GM19328 (cell line): ENCODE data around the gene IL20.

ENCODE experiments used
- ATAC-seq: cut with Tn5 transposase; IDR thresholded peaks from one replicate; pipeline ENCODE4 v1.9.1; 2021; ENCODE audit warnings: mild to moderate bottlenecking, moderate library complexity; ENCODE audit not compliant: unreplicated experiment

IL20 gene

DNA sequence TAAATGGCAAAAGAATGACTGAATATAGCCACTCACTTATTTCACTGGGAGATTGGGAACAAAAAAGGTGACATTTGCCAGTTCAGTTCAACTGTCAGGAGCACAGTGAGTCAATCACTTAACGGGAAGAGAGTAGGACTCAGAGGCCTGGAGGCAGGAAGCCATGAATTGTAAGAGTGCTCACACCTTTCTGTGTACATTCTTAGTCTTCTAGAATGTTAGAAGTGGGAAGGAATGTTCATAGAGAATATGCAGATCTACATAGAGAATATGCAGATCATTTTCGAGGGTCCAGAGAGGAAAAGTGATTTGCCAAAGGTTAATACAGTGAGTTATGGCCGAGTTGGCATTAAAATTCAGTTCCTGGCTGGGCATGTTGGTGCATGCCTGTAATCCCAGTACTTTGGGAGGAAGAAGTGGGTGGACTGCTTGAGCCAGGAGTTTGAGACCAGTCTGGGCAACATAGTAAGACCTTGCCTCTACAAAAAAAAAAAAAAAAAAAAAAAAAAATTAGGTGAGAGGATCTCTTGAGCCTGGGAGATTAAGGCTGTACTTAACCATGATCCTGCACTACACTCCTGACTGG, 8.3 kb downstream of the IL20 start:
- ATAC-seq = no peak

DNA sequence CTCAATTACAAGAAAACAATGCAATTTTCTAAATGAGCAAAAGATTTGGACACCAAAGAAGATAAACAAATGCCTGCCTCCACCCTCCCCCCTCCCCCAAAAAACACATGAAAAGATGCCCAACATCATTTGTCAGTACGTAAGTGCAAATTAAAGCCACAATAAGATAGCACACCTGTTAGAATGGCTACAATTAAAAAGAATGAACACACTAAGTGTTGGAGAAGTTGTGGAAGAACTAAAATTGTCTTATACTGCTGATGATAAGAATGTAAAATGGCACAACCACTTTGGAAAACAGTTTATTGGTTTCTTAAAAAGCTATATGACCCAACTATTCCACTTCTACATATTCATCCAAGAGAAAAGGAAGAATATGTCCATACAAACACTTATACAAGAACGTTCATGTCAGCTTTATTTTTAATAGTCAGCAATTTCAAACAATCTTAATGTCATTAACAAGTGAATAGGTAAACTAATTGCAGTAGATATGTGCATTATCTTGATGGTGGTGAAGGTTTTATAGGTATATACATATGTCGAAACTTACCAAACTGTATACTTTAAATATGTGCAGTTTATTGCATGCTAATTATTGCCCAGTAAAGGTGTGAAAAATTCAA, 10.4 kb downstream of the IL20 start:
- ATAC-seq = no peak

DNA sequence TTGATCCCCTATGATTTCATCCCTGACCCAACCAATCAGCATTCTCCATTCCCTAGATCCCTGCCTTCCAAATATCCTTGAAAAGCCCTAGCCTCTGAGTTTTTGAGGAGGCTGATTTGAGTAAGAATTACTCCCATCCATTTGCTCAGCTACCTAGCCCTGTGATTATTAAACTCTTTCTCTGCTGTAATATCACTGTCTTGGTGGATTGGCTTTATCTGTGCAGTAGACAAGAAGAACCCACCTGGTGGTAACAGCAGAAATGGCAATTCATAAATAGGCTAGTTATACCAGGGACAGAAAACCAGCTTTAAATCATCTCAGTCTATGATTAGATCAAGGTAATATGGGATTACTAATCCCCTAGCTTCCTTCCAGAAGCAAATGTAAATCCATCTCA, 13.0 kb downstream of the IL20 start:
- ATAC-seq = no peak

DNA sequence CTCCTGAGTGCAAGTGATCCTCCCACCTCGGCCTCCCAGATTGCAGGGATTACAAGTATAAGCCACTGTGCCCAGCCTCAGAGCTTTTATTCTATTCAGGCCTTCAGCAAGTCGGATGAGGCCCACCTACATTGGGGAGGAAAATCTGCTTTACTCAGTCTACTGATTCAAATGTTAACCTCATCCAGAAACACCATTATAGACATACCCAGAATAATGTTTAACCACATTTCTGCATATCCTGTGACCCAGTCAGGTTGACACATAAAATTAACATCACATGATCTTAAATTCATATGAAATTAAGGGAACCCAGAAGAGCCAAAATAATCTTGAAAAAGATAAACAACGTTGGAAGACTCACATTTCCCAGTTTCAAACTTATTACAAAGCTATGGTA, 14.9 kb downstream of the IL20 start:
- no peak for ATAC-seq

DNA sequence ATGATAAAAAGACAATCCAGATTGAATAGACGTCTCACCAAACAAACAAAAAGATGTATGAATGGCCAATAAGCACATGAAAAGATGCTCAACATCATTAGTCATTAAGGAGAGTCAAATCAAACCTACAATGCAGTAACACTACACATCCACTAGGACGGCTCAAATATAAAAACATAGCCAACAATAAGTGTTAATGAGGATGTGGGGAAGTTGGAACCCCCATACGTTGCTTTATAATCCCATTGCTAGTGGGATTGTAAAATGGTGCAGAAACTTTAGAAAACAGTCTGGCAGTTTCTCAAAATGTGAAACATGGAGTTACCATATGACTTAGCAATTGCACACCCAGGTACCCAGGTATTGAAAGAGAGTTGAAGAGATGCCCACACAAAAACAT, 17.1 kb downstream of the IL20 start:
- no peak for ATAC-seq

DNA sequence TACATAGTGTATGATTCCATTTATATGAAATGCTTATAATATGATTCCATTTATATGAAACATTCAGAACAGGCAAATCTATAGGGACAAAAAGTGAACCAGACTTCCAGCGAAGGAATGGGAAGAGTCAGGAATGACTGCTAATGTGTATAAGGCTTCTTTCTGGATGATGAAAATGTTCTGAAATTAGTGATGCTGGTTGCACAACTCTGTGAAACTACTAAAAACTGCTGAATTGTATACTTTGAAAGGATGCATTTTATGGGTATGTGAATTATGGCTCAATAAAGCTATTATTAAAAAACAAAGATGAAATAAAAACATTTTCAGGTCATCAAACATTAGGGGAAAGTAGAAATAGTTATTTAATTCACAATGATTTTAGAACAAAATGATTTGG, 17.7 kb downstream of the IL20 start:
- no peak for ATAC-seq

DNA sequence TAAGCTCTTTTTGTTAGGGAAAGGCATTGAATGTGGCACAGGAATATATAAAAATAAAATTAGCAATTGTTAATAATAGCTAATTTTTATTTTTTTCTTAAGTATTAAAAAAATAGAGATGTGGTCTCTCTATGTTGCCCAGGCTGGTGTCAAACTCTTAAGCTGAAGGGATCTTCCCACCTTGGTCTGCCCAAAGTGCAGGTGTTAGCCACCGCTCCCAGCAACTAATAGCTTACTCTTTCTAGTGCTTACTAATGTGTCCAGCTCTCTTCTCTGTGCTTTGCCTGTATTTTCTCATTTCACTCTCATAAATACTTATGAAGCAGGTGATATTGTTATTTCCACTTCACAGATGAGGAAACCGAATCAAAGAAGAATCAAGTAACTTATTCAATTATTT, 18.5 kb downstream of the IL20 start:
- ATAC-seq = no peak

DNA sequence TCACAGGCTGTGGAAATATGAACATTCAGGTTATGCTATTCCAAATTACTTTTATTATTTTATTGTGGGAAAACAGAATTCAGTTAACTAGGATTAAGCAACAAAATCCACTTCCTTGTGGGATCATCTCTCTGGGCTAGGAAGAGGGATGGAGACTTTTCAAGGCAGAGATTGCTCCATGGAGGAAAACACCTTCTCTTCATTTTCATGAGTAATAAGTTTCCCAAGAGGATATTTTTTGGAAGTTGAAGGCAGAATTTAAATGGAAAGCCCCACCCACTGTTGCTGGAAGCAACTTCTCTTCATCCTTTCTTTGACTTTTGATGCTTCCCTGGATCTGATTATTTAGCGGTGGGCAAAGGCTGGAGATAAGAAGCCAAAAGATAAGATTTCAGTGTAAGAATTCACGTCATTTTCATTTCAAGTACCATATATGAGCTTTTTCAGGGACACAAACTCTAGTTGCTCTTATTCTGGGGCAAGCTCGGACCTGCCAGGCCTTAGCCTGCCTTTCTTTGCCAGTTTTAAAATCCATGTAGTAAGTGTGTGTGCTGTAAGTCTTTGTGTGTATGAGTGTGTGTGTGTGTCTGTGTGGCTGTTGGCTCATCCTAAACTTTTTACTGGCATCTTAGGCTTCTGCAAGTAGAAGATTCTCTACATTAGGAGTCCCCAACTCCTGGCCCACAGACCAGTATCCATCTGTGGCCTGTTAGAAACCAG, 20.1 kb downstream of the IL20 start:
- no peak for ATAC-seq

DNA sequence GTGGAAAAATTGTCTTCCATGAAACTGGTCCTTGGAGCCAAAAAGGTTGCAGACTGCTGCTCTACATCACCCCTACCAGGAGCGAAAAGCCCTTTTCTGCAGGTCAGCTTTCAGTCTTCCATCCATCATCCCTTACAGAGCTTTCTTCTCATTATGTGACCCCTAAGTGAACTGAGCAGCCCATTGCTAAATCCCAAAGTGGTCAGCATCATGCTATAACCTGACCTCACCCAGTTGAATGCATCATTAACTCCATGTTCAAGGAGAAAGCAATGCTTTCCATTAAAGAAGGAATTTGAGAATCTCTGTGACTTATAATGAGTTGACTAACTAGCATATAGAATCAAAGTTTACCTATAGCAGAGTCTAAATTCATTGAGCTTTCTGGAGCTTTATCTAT, 21.4 kb downstream of the IL20 start:
- no peak for ATAC-seq

DNA sequence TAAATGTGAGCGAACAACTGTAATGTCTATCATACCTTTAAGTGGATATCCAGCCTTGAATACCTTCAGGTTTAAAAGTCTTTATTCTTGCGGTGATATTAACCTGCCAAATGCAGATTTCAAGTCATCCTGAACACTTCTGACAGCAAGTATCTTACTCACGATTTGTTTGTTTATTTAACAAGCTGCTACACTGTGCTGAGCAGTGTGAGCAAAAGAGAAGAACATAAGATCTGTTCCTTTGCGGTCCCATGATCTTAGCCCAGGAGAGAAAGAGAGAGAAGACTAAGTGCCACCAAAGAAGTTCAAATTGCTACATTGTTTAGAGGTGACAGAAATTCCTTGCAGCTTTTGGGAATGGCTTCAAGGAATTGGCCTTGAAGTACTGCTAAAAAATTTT, 22.3 kb downstream of the IL20 start:
- ATAC-seq = no peak

DNA sequence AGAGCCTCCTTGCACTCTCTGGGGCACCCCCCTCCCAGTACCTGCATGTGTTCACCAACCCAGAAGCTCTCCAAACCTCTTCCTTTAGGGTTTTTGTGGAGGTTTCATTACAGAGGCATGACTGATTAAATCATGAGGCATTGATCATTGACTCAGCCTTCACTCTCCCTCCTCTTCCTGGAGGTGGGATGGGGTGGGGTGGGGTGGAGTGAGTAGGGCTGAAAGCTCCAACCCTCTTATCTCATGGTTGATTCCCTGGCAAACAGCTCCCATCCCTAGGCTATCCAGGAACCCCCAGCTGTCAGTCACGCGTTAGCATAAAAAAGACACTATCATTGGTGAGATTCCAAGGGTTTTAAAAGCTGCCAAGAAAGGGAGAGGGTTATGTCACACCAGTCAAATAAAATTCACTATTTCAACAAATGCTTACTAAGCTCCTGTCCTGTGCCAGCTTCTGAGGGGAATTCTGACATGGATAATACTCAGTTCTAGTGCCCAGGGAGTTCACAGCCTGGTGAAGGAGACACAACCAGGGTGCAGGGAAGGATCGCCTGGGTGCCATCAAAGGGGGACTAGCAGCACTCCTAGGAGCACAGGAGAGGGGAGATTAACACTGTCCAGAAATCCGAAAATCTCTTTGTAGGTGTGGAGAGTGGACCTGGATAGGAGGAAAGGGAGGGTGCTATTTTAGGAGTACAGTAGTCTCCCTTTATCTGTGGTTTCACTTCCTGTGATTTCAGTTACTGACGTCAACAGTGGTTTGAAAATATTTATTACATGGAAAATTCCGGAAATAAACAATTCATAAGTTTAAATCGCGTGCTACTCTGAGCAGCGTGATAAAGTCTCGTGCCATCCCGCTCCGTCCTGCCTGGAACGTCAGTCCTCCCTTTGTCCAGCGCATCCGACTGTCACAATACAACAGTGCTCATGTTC, 25.0 kb downstream of the IL20 start:
- no peak for ATAC-seq

DNA sequence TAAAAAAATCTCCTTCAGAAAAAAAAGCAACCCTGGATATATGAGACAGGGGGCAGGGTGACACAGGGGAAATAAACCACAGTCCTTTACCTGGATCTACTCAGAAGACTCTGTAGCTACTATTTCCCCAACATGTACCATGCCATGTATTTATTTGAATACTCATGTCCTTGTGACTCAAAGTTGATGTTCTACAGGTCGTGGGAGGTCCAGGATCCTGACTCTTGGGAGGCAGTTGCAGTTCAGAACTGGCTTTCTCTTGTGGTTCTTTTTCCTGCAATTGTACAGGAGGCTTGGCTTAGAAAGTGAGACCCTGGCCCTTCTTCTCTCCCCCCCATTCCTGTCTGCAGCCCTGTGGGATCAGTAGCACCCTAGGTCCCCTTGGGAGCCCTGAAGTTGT, 26.0 kb downstream of the IL20 start:
- no peak for ATAC-seq

DNA sequence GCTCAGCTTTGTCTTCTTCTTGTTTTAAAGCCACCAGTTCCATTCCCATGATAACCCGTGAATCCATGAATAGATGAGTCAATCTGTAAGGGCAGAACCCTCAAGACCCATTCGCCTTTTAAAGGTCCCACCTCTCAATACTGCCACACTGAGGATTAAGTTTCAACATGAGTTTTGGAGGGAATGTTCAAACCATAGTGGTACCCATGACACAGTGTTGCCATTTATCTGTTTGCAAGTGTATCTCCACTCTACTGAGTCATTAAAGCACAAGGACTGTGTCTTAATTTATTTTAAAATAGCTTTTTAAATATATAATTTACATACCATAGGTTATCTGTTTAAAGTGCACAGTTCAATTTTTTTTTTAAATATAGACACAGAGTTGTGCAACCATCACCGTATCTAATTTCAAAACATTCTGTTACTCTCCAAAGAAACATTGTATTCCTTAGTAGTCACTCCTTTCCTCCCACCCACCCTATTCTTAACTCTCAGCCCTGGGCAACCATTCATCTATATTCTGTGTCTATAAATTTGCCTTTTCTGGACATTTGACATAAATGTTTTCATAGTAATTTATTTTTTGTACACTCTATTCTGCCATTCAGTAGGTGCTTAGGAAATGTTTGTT, 27.0 kb downstream of the IL20 start:
- ATAC-seq = no peak

DNA sequence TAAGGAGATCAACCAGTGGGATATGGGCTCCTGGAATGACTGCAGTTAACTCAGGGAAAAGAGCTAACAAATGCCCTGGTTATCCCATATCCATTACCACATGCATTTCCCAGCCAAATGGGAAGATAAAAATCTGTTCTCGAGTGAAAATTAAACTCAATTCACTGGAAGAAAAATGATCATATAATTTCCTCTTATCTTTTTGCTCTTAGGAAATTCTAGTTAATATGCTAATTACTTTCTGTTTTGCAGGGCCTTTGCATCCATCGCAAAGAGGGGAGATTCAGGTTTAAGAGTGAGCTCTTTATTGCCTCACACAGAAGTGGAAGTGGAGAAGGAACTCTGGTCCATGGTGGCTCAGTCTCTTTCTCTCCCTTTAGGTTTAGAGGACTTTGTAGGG, 28.0 kb downstream of the IL20 start:
- no peak for ATAC-seq

DNA sequence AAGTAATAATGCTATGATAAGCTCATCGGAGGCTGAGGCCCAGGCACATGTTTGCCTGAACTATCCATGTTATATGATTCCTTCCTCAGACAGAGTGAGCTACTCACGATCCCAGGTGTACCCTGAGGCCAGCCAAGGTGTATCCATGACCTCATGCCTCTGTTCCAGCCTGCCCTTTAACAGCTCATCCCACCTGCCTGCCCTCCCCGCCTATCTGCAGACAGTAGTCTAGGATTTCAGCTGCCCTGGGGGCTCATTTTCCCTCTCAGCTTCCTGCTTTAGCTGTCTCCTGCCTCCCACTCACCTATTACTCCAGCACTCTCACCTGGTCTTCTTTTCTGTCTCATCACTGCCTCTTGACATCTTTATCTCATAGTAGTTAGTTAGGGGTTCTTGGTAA, 29.9 kb downstream of the IL20 start:
- ATAC-seq = no peak

DNA sequence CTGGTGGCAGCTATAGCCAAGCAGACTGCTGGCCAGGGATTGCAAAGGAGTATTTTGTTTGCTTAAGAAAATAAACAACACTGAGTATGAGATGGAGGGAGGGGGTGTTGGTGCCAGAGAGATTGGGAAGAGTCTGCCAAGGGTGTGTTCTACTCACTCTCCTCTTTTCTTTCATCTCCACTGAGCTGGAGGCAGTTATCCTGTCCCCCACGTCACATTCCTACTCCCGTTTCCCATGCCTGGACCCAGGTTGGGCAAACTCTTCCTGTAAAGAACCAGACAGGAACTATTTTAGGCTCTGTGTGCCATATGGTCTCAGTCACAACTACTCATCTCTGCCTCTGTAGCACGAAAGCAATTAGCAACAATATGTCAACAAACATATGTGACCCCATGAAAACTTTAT, 30.4 kb downstream of the IL20 start:
- ATAC-seq = no peak

DNA sequence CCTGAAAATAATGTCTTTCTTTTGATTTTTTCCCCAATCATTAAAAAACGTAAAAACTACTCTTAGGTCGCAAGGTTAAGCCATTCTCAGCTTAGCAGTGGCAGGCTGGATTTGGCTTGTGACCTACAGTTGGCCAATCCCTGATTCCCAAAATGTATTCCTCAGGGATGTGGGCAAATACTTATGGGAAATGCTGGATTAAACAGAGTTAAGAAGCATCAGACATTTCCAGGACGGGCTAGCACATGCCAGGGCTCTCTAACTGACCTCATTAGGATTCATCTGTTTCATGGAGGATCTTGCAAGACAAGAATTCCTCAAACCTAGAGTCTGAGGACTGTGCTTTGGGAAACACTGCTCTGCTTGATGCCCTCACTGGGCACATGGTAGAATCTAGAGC, 30.8 kb downstream of the IL20 start:
- ATAC-seq = no peak

DNA sequence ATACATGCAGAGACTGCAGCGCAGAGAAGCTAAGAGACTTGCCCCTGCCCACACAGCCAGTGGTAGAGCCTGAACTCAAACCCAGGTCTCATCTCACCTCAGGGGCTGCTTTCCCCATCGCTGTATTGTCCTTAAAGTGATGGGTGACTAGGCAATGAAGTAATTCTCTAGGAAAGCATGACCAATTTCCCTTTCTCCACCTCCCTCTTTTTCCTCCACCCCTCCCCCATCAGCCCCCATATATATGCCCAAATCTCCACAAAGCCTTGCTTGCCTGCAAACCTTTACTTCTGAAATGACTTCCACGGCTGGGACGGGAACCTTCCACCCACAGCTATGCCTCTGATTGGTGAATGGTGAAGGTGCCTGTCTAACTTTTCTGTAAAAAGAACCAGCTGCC, 31.8 kb downstream of the IL20 start, which contains the start of gene IL24:
TSS of gene IL24 (plus strand) at position 269 of the 400 bp plus-strand sequence. CDS start 390 bp downstream, outside the sequence.
- no peak for ATAC-seq

DNA sequence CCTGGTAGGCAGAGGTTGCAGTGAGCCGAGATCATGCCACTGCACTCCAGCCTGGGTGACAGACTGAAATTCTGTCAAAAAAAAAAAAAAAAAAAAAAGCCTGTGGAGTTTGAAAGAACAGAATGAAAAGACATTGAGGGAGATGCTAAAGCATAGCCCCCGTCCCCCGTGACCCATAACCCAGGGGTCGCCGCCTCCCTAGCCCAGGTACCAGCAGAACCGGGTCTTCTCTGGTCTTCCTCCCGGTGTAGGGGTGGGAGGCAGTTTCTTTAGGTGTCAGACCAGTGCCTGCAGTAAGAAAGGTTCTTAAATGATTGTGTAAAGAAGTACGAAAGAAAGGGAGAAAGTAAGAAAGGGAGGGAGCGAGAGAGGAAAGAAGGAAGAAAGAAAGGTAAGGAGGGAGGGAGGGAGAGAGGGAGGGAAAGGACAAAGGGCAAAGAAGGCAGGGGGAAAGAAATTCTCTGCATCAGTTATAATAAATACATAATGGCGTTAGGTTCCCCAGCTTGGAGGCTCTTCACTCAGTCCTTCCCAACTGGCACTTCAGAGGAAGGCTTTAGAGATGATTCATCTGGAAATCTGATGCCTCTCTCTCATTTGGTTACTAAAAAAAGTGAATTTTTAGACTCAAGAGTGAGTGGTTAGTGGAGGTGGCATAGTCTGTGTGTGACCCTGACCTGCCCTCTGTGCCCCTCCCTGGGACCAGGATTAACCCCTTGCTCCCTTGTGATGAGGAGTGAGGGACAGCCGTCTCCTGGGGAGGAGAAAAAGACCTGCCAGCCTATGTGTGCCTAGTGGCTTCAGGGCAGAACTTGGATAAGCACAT, 32.9 kb downstream of the IL20 start:
- ATAC-seq = no peak

DNA sequence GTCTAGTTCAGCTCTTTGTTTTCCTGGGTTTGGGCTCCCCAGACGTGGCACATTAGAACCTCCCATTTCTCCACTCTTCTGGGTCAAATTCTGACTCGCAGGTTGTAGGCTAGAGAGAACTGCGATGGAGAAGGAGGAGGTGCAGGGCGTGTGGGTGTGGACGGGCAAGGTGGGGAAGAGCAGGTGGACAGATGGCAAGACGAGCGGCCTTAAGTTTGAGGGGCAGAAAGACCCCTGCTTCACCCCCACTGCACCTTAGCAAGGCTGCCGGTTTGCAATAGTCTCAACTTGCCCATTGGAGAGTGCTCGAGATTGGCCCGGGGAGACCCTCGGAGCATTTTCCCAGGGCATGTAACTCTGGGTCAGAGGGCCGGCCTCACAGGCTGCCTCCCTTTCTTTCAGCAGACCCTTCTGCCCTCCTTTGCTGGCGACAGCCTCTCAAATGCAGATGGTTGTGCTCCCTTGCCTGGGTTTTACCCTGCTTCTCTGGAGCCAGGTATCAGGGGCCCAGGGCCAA, 33.5 kb downstream of the IL20 start:
- no peak for ATAC-seq
